GM12878 (cell line): Measurements from ENCODE around the gene COL25A1. TPM values are rescaled to one million over a fixed set of nuclear protein-coding genes. Genes with fewer than 3 reads are reported as not detected.

ENCODE experiments used
- ATAC-seq: fragments of 200-7000 bp; cut with Tn5 transposase; 3 replicates; pipeline ENCODE4 v1.9.1; 2020; ENCODE audit warnings: mild to moderate bottlenecking, moderate library complexity
- BruUV-seq: library from RNA; stranded (reverse); fragments of 400-500 nt; replicated peaks from 2 replicates; lab custom pipeline; 2021; lab: Mats Ljungman, UMichigan
- CTCF ChIA-PET: fragments of 300-600 bp; sonication (Branson Sonifier 250); formaldehyde crosslinking; extraction: SDS; loops from one replicate; lab custom pipeline; 2021; ENCODE audit warnings: inconsistent platforms; lab: Yijun Ruan, JAX
- POLR2A ChIA-PET: fragments of 350-600 bp; formaldehyde crosslinking; extraction: SDS; loops from one replicate; lab custom pipeline; 2021; ENCODE audit warnings: inconsistent platforms; lab: Charles Lee
- RAD21 ChIA-PET: fragments of 300-600 bp; sonication (Branson Sonifier 250); formaldehyde crosslinking; loops from one replicate; lab custom pipeline; 2023; ENCODE audit warnings: antibody characterized with exemption; ENCODE audit not compliant: unreplicated experiment; lab: Charles Lee
- SMC1A ChIA-PET: fragments of 300-600 bp; sonication (Branson Sonifier 250); formaldehyde crosslinking; loops from one replicate; lab custom pipeline; 2023; ENCODE audit not compliant: unreplicated experiment, uncharacterized antibody; lab: Charles Lee
- DNase-seq: peaks from one replicate; pipeline ENCODE4 v3.0.0-alpha.2; 2011; ENCODE audit warnings: low read depth, low spot score
- FAIRE-seq: peaks from 3 replicates; lab custom pipeline; 2011; peaks lifted over from hg19 to GRCh38; lab: Jason Lieb, UNC
- H2AFZ ChIP-seq: 2 replicates; pipeline ENCODE4 v1.6.0; 2011; ENCODE audit warnings: low read depth, low read length, control low read depth; ENCODE audit not compliant: control insufficient read depth
- H3K27ac ChIP-seq: 2 replicates; pipeline ENCODE4 v1.5.1; 2011; ENCODE audit warnings: control low read depth; ENCODE audit not compliant: control insufficient read depth, insufficient read depth
- H3K27me3 ChIP-seq, 2 experiments: replicated peaks in 1 of 2; 2 replicates each; pipeline versions ENCODE4 v1.6.0 to v1.6.1; 2011; ENCODE audit warnings: low read length in 1 of 2; ENCODE audit not compliant: control insufficient read depth in 2 of 2, insufficient read depth in 2 of 2
- H3K36me3 ChIP-seq, 2 experiments: 2 replicates each; pipeline ENCODE4 v1.5.1; 2011; ENCODE audit warnings: low read length in 1 of 2; ENCODE audit not compliant: control insufficient read depth in 2 of 2, insufficient read depth in 2 of 2
- H3K4me1 ChIP-seq: 2 replicates; pipeline ENCODE4 v1.6.1; 2011; ENCODE audit warnings: mild to moderate bottlenecking, low read length, moderate library complexity, mixed read lengths; ENCODE audit not compliant: control insufficient read depth, insufficient read depth
- H3K4me2 ChIP-seq: 2 replicates; pipeline ENCODE4 v1.6.0; 2011; ENCODE audit warnings: control low read depth; ENCODE audit not compliant: control insufficient read depth, insufficient read depth
- H3K4me3 ChIP-seq: fragments of 200-600 bp; sonication (generic); 2 replicates; pipeline ENCODE4 v1.5.1; 2016
- H3K79me2 ChIP-seq: 2 replicates; pipeline ENCODE4 v1.6.0; 2011; ENCODE audit warnings: low read length; ENCODE audit not compliant: control insufficient read depth, insufficient read depth
- H3K9ac ChIP-seq: 2 replicates; pipeline ENCODE4 v1.8.0; 2011; ENCODE audit warnings: low read length, control low read depth, mixed read lengths; ENCODE audit not compliant: control insufficient read depth, insufficient read depth
- H3K9me3 ChIP-seq: replicated peaks from 3 replicates; pipeline ENCODE4 v1.5.1; 2011; ENCODE audit warnings: mild to moderate bottlenecking, low read length; ENCODE audit not compliant: control insufficient read depth, insufficient read depth
- H4K20me1 ChIP-seq: 2 replicates; pipeline ENCODE4 v1.6.0; 2011; ENCODE audit not compliant: control insufficient read depth, insufficient read depth
- CBX5 ChIP-seq: sonication (generic); IDR thresholded peaks from 2 replicates; pipeline ENCODE4 v1.6.1; 2016; ENCODE audit warnings: low read depth, moderate library complexity, mild to moderate bottlenecking, inconsistent platforms
- CHD4 ChIP-seq: fragments of 200-600 bp; sonication (generic); IDR thresholded peaks from 2 replicates; pipeline ENCODE4 v1.6.1; 2016; ENCODE audit warnings: mild to moderate bottlenecking
- DPF2 ChIP-seq: fragments of 450-650 bp; IDR thresholded peaks from 2 replicates; pipeline ENCODE4 v1.6.1; 2017; ENCODE audit warnings: mild to moderate bottlenecking
- ETV6 ChIP-seq, 2 experiments: fragments of 450-650 bp in 1 of 2; IDR thresholded peaks in 1 of 2; conservative IDR thresholded peaks in 1 of 2; 2 replicates each; pipeline ENCODE4 v1.6.1; 2014; ENCODE audit warnings: antibody characterized with exemption in 1 of 2, borderline replicate concordance in 1 of 2, low read depth in 1 of 2, mild to moderate bottlenecking in 1 of 2, moderate library complexity in 1 of 2
- GATAD2B ChIP-seq: fragments of 450-650 bp; conservative IDR thresholded peaks from 2 replicates; pipeline ENCODE4 v1.6.1; 2017; ENCODE audit warnings: low read depth, mild to moderate bottlenecking, moderate library complexity
- MTA3 ChIP-seq: IDR thresholded peaks from 2 replicates; pipeline ENCODE4 v1.6.1; 2012; ENCODE audit warnings: low read length, inconsistent platforms, borderline replicate concordance
- NR2F1 ChIP-seq: fragments of 450-650 bp; conservative IDR thresholded peaks from 2 replicates; pipeline ENCODE4 v1.6.1; 2017; ENCODE audit warnings: mild to moderate bottlenecking
- PAX5 ChIP-seq: IDR thresholded peaks from 2 replicates; pipeline ENCODE4 v1.6.1; 2011; ENCODE audit warnings: low read depth, low read length, borderline replicate concordance
- RUNX3 ChIP-seq: IDR thresholded peaks from 2 replicates; pipeline ENCODE4 v1.6.1; 2012; ENCODE audit warnings: low read length, inconsistent platforms
- SREBF2 ChIP-seq: IDR thresholded peaks from 2 replicates; pipeline ENCODE4 v1.6.1; 2012; ENCODE audit warnings: mild to moderate bottlenecking, low read length
- TARDBP ChIP-seq: IDR thresholded peaks from 2 replicates; pipeline ENCODE4 v1.6.1; 2016; ENCODE audit warnings: borderline replicate concordance
- WRNIP1 ChIP-seq: IDR thresholded peaks from 2 replicates; pipeline ENCODE4 v1.6.1; 2011; ENCODE audit warnings: low read depth, low read length, improper control_type of control experiment, borderline replicate concordance
- ZNF217 ChIP-seq: fragments of 450-650 bp; IDR thresholded peaks from 2 replicates; pipeline ENCODE4 v1.6.1; 2017; ENCODE audit warnings: antibody characterized with exemption, mild to moderate bottlenecking
- ZNF24 ChIP-seq: fragments of 450-650 bp; IDR thresholded peaks from 2 replicates; pipeline ENCODE4 v1.6.1; 2017; ENCODE audit warnings: antibody characterized with exemption, mild to moderate bottlenecking
- ZSCAN29 ChIP-seq: fragments of 450-650 bp; IDR thresholded peaks from 2 replicates; pipeline ENCODE4 v1.6.1; 2017; ENCODE audit warnings: mild to moderate bottlenecking, moderate library complexity
- WGBS: methylation state at CpG from one replicate; pipeline ENCODE4 v1.1.6; 2016; ENCODE audit warnings: low lambda C conversion rate; ENCODE audit not compliant: insufficient replicate concordance, insufficient coverage; ENCODE audit errors: missing lambda C conversion rate; 5-methylcytosine and 5-hydroxymethylcytosine counted together
- in situ Hi-C: fragments of 300-500 bp; cut with MboI; formaldehyde crosslinking; loops from 9 replicates; pipeline ENCODE4 v1.14.3; 2018; ENCODE audit warnings: mixed read lengths
- intact Hi-C: fragments of 100-400 bp; cut with micrococcal nuclease; formaldehyde crosslinking; loops from one replicate; pipeline ENCODE4 v1.14.2; 2022; ENCODE audit not compliant: unreplicated experiment
- polyA plus RNA-seq, 11 experiments: library from polyadenylated mRNA; depleted of rRNA in 4 of 11; unstranded in 6 of 11; stranded (reverse) in 5 of 11; fragments of >200 nt; fragmentation: Nextera tagmentation in 4 of 11; fragmentation: Illumina TruSeq in 1 of 11; extraction: Ambion mirVana in 4 of 11; extraction: Trizol in 1 of 11; gene quantifications; 1 replicate in 1 of 11; 2 replicates in 10 of 11; pipeline versions ENCODE4 v1.2.1 to v1.2.3, GENCODE V29; 2011 to 2016; ENCODE audit warnings: inconsistent platforms in 2 of 11, missing spikeins in 2 of 11, low read depth in 1 of 11
- total RNA-seq, 4 experiments: library from RNA; depleted of rRNA in 3 of 4; stranded (reverse); fragments of >200 nt in 3 of 4; fragmentation: Illumina TruSeq in 1 of 4; extraction: Trizol in 1 of 4; gene quantifications; 2 replicates each; pipeline versions ENCODE4 v1.2.1 to v1.2.3, GENCODE V29; 2013 to 2021
- TF ChIP-seq, protein P1 (sequence below): fragments of 450-650 bp; IDR thresholded peaks from 2 replicates; pipeline ENCODE4 v1.6.1; 2017; ENCODE audit warnings: low read depth, mild to moderate bottlenecking, moderate library complexity
- TF ChIP-seq, protein P2 (sequence below): IDR thresholded peaks from 2 replicates; pipeline ENCODE4 v1.6.1; 2011; ENCODE audit warnings: low read depth, low read length, improper control_type of control experiment, borderline replicate concordance
- TF ChIP-seq, protein P3 (sequence below): IDR thresholded peaks from 2 replicates; pipeline ENCODE4 v1.6.1; 2012; ENCODE audit warnings: low read depth, low read length, improper control_type of control experiment
- TF ChIP-seq, protein P4 (sequence below): IDR thresholded peaks from 2 replicates; pipeline ENCODE4 v1.6.1; 2012; ENCODE audit warnings: low read length, inconsistent platforms
- TF ChIP-seq, protein P5 (sequence below): IDR thresholded peaks from 2 replicates; pipeline ENCODE4 v1.6.1; 2011; ENCODE audit warnings: low read depth, mild to moderate bottlenecking, low read length, moderate library complexity, borderline replicate concordance; ENCODE audit errors: extremely low read depth

The COL25A1 gene
- total and polyA plus RNA-seq, 10 of the 15 experiments (the other 5 are each of a cell fraction or from before 2014, with no cell fraction given): 0.01 to 0.26 (median 0.12) TPM; not detected in 6

DNA sequence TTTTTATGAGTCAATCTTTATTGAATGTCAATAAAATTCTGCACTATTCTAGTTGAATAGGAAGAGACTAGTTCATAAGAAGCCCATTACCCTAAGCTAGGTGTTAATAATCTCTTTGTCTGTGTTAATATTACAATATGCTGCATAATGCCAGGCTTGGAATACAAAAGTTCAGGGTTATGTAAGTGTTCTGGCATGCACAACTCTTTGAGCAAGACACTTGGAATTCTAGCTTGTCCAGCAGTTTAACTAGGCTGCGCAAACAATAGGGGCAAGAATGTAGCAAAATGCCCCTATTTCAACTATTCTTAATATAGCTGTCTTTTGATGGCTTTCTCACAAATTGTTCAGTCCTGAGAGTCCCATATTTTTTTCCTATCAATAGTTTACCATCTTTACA is 508.3 kb downstream of the COL25A1 start:
- Histone ChIP-seq H3K79me2 (no peaks in the 10 kb centered on the region), H4K20me1 (no peaks in the 10 kb centered on the region), H3K4me3 (no peak overlapping the region), H3K9me3 (no peaks in the 10 kb centered on the region), H2AFZ (no peak overlapping the region), H3K4me2 (no peak overlapping the region), H3K27me3 (no peaks in the 10 kb centered on the region), H3K27ac (no peak overlapping the region), H3K4me1 (no peaks in the 10 kb centered on the region), H3K36me3 (no peaks in the 10 kb centered on the region), H3K9ac (no peak overlapping the region)
- RAD21 ChIA-PET: no interaction called here
- no peak for ATAC-seq
- intact Hi-C loops (no loop called here), in situ Hi-C loops (no loop called here)
- BruUV-seq: no TSS peak
- TF ChIP-seq ZNF217 (no peak), SREBF2 (no peak), TARDBP (no peak), ZNF24 (no peak), CHD4 (no peak), ETV6 (conservative IDR thresholded peaks at IDR 0.05 in 1 of 2, IDR thresholded peaks at IDR 0.05 in 1 of 2; ENCODE audit: borderline replicate concordance in 1 of 2, low read depth in 1 of 2) (no peak), GATAD2B (no peak), CBX5 (no peak), NR2F1 (no peak), RUNX3 (no peak), WRNIP1 (no peak), DPF2 (no peak), MTA3 (no peak), PAX5 (no peak), ZSCAN29 (no peak)
- TF ChIP-seq, protein P1, sequence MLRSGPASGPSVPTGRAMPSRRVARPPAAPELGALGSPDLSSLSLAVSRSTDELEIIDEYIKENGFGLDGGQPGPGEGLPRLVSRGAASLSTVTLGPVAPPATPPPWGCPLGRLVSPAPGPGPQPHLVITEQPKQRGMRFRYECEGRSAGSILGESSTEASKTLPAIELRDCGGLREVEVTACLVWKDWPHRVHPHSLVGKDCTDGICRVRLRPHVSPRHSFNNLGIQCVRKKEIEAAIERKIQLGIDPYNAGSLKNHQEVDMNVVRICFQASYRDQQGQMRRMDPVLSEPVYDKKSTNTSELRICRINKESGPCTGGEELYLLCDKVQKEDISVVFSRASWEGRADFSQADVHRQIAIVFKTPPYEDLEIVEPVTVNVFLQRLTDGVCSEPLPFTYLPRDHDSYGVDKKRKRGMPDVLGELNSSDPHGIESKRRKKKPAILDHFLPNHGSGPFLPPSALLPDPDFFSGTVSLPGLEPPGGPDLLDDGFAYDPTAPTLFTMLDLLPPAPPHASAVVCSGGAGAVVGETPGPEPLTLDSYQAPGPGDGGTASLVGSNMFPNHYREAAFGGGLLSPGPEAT: no peak
- TF ChIP-seq, protein P2, sequence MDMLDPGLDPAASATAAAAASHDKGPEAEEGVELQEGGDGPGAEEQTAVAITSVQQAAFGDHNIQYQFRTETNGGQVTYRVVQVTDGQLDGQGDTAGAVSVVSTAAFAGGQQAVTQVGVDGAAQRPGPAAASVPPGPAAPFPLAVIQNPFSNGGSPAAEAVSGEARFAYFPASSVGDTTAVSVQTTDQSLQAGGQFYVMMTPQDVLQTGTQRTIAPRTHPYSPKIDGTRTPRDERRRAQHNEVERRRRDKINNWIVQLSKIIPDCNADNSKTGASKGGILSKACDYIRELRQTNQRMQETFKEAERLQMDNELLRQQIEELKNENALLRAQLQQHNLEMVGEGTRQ: no peak
- TF ChIP-seq, protein P3, sequence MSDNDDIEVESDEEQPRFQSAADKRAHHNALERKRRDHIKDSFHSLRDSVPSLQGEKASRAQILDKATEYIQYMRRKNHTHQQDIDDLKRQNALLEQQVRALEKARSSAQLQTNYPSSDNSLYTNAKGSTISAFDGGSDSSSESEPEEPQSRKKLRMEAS: no peak
- TF ChIP-seq, protein P4, sequence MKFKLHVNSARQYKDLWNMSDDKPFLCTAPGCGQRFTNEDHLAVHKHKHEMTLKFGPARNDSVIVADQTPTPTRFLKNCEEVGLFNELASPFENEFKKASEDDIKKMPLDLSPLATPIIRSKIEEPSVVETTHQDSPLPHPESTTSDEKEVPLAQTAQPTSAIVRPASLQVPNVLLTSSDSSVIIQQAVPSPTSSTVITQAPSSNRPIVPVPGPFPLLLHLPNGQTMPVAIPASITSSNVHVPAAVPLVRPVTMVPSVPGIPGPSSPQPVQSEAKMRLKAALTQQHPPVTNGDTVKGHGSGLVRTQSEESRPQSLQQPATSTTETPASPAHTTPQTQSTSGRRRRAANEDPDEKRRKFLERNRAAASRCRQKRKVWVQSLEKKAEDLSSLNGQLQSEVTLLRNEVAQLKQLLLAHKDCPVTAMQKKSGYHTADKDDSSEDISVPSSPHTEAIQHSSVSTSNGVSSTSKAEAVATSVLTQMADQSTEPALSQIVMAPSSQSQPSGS: no peak
- TF ChIP-seq, protein P5, sequence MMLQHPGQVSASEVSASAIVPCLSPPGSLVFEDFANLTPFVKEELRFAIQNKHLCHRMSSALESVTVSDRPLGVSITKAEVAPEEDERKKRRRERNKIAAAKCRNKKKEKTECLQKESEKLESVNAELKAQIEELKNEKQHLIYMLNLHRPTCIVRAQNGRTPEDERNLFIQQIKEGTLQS: no peak
- DNase-seq: no peak
- CTCF ChIA-PET: no interaction called here
- SMC1A ChIA-PET: no interaction called here
- POLR2A ChIA-PET: no interaction called here
- WGBS: 95% methylated on average over 1 of the region's 1 CpG
- FAIRE-seq: no peak
